ENCODE measurements around the gene SMC2. TPM values are rescaled to one million over a fixed set of nuclear protein-coding genes. Genes with fewer than 3 reads are reported as not detected.

The SMC2 gene
- total RNA-seq, 4 donors from 2014 or later, result 5.4 to 8.4 (median 6.9) TPM

GRCh38 chr9:104138243-104138868 lies 44.2 kb downstream of the SMC2 start:
- no peak for ATAC-seq (ENCODE audit: low FRiP score)
- DNase-seq (ENCODE audit: low spot score), result no peak
- TF ChIP-seq, protein P1, sequence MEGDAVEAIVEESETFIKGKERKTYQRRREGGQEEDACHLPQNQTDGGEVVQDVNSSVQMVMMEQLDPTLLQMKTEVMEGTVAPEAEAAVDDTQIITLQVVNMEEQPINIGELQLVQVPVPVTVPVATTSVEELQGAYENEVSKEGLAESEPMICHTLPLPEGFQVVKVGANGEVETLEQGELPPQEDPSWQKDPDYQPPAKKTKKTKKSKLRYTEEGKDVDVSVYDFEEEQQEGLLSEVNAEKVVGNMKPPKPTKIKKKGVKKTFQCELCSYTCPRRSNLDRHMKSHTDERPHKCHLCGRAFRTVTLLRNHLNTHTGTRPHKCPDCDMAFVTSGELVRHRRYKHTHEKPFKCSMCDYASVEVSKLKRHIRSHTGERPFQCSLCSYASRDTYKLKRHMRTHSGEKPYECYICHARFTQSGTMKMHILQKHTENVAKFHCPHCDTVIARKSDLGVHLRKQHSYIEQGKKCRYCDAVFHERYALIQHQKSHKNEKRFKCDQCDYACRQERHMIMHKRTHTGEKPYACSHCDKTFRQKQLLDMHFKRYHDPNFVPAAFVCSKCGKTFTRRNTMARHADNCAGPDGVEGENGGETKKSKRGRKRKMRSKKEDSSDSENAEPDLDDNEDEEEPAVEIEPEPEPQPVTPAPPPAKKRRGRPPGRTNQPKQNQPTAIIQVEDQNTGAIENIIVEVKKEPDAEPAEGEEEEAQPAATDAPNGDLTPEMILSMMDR (IDR thresholded peaks at IDR 0.05), result no peak

GRCh38 chr9:104142799-104143549 lies 48.9 kb downstream of the SMC2 start:
- ATAC-seq (ENCODE audit: low FRiP score) (no peak), DNase-seq (ENCODE audit: low spot score) (no peak)
- TF ChIP-seq, protein P1 (IDR thresholded peaks at IDR 0.05), result no peak

GRCh38 chr9:104143550-104143910 lies 49.4 kb downstream of the SMC2 start:
- DNase-seq (ENCODE audit: low spot score), result no peak
- ATAC-seq (ENCODE audit: low FRiP score), result no peak
- TF ChIP-seq, protein P1 (IDR thresholded peaks at IDR 0.05), result no peak

DNA sequence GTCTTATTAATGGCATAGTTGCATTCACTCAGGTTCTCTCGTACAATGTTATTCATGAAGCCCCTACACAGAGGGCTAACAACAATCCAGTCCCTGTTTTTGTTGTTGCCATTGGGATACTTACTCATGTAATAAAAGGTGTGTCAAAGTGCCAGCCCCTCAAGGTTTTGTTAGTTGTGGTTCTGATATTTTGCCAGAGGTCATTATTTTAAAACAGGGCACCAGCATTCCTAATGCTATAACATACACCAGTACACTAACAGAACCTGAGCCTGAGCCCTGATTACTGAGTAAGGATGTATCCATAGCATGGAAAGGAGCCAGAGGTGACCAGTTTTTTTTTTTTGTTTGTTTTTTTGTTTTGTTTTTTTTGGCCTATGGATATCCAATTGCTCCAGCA lies 50.2 kb downstream of the SMC2 start:
- TF ChIP-seq, protein P1 (IDR thresholded peaks at IDR 0.05), result no peak
- DNase-seq (ENCODE audit: low spot score) (no peak), ATAC-seq (ENCODE audit: low FRiP score) (no peak)

DNA sequence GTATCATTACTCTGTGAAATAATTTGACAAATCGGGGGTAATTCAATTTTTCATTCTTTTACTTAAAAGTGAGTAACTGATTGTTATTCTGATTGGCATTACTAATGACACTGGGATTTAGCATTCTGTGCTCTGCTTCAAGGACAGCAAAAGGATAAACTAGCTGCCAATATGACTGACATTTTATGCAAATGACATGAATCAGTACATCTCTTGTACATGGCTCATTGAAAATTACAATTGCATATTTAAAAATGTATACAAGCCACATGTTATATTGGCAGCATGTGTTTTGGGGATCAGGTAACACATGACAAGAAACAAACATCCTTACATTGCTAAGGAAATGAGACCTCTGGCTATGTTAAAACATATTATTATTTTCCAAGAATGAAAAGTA lies 79.0 kb downstream of the SMC2 start:
- ATAC-seq (ENCODE audit: low FRiP score) (no peak), DNase-seq (ENCODE audit: low spot score) (no peak)
- TF ChIP-seq, protein P1 (IDR thresholded peaks at IDR 0.05), result no peak

GRCh38 chr9:104177003-104177611 lies 83.0 kb downstream of the SMC2 start:
- DNase-seq (ENCODE audit: low spot score) (no peak), ATAC-seq (ENCODE audit: low FRiP score) (no peak)
- TF ChIP-seq, protein P1 (IDR thresholded peaks at IDR 0.05), result no peak
